ENCODE measurements around the gene SHROOM3. TPM values are rescaled to one million over a fixed set of nuclear protein-coding genes. Genes with fewer than 3 reads are reported as not detected.

SHROOM3 gene
- total RNA-seq, 2 experiments from 2014 or later = not detected

DNA sequence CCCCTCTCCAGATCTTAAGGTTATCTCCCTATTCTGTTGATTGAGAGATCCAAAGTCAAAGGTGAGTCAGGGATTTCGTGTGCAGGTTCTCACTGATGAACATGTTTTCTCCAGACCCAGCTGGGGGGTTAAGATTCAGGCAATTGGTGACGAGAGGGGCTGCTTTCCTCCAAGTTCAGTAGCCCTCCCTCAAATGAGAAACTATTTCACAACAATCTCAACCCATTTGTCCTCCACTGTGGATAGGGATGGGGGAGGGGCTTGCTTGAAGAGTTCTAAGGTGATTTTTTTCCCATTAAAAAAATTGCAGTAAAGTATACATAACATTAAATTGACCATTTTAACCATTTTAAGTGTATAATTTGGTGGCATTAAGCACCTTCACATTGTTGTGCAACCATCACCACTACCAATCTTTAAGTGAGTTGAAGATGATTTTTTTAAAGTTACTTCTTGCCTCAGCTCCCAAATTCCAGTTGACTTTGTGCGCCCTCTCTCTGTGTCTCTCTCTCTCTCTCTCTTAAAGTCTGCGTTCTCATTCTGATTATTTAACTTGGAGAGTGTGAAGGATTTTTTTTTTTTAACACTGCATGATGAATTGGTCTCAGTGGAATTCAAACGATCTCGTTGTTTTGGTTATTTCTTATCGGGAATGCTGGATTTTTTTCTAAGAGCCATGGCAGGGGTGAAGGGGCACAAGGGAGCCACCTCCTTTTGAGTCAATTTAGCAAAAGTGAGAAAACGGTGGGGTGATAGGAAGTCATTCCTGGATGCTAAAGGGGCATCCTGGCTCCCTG lies 175.9 kb downstream of the SHROOM3 start:
- CTCF ChIA-PET = no interaction called here
- no peak for TF ChIP-seq CTCF (IDR thresholded peaks at IDR 0.05)
- H3K9me3 ChIP-seq (ENCODE audit: control insufficient read depth in 1 of 2, insufficient read depth in 1 of 2, low read length in 2 of 2) = no peaks in the 10 kb centered on the region
- H3K4me1 ChIP-seq (ENCODE audit: insufficient read depth, low read length) = no peaks in the 10 kb centered on the region
- no peaks in the 10 kb centered on the region for H3K4me1 Mint-ChIP-seq (ENCODE audit: low read depth)
- H3K36me3 Mint-ChIP-seq (ENCODE audit: low read depth) = no peaks in the 10 kb centered on the region
- DNase-seq (no peak), ATAC-seq (ENCODE audit: poor library complexity) (no peak)
- no peaks in the 10 kb centered on the region for H3K27me3 ChIP-seq (ENCODE audit: control insufficient read depth in 1 of 2, insufficient read depth in 2 of 2, low read length in 2 of 2)
- intact Hi-C loops (cut with DNase I, micrococcal nuclease) = no loop called here
- no peak overlapping the region for H3K4me3 Mint-ChIP-seq
- H3K27me3 Mint-ChIP-seq = peaks cover 14% of the 10 kb centered on the region
- POLR2A ChIA-PET = no interaction called here
- H3K36me3 ChIP-seq (ENCODE audit: insufficient read depth, low read length) = no peaks in the 10 kb centered on the region
- no peak overlapping the region for H3K4me3 ChIP-seq (ENCODE audit: low read length)
- no peaks in the 10 kb centered on the region for H3K9me3 Mint-ChIP-seq
- no peak overlapping the region for H3K27ac ChIP-seq (ENCODE audit: low read depth in 1 of 2, low read length in 2 of 2)
- H3K27ac Mint-ChIP-seq = no peak overlapping the region

GRCh38 chr4:76611616-76612207 lies 176.7 kb downstream of the SHROOM3 start:
- CTCF ChIA-PET = no interaction called here
- intact Hi-C loops (cut with DNase I, micrococcal nuclease) = no loop called here
- no peaks in the 10 kb centered on the region for H3K4me1 Mint-ChIP-seq (ENCODE audit: low read depth)
- no peaks in the 10 kb centered on the region for H3K36me3 ChIP-seq (ENCODE audit: insufficient read depth, low read length)
- no peaks in the 10 kb centered on the region for H3K27me3 ChIP-seq (ENCODE audit: control insufficient read depth in 1 of 2, insufficient read depth in 2 of 2, low read length in 2 of 2)
- H3K27ac ChIP-seq (ENCODE audit: low read depth in 1 of 2, low read length in 2 of 2) = no peak overlapping the region
- no peaks in the 10 kb centered on the region for H3K36me3 Mint-ChIP-seq (ENCODE audit: low read depth)
- no peak overlapping the region for H3K4me3 Mint-ChIP-seq
- no peak overlapping the region for H3K4me3 ChIP-seq (ENCODE audit: low read length)
- DNase-seq = no peak
- H3K27ac Mint-ChIP-seq = no peak overlapping the region
- no peaks in the 10 kb centered on the region for H3K4me1 ChIP-seq (ENCODE audit: insufficient read depth, low read length)
- POLR2A ChIA-PET = no interaction called here
- no peaks in the 10 kb centered on the region for H3K9me3 Mint-ChIP-seq
- H3K9me3 ChIP-seq (ENCODE audit: control insufficient read depth in 1 of 2, insufficient read depth in 1 of 2, low read length in 2 of 2) = no peaks in the 10 kb centered on the region
- no peak for TF ChIP-seq CTCF (IDR thresholded peaks at IDR 0.05)
- peaks cover 14% of the 10 kb centered on the region for H3K27me3 Mint-ChIP-seq
- no peak for ATAC-seq (ENCODE audit: poor library complexity)

- POLR2A ChIA-PET = no interaction called here
- Histone ChIP-seq H3K36me3 (ENCODE audit: insufficient read depth, low read length) (no peaks in the 10 kb centered on the region), H3K27me3 (ENCODE audit: control insufficient read depth in 1 of 2, insufficient read depth in 2 of 2, low read length in 2 of 2) (no peaks in the 10 kb centered on the region), H3K27ac (ENCODE audit: low read depth in 1 of 2, low read length in 2 of 2) (no peak overlapping the region), H3K4me3 (ENCODE audit: low read length) (no peak overlapping the region), H3K9me3 (ENCODE audit: control insufficient read depth in 1 of 2, insufficient read depth in 1 of 2, low read length in 2 of 2) (no peaks in the 10 kb centered on the region), H3K4me1 (ENCODE audit: insufficient read depth, low read length) (no peaks in the 10 kb centered on the region)
- H3K4me1 Mint-ChIP-seq (ENCODE audit: low read depth) = no peaks in the 10 kb centered on the region
- CTCF ChIA-PET = no interaction called here
- H3K36me3 Mint-ChIP-seq (ENCODE audit: low read depth) = no peaks in the 10 kb centered on the region
- no peak overlapping the region for H3K4me3 Mint-ChIP-seq
- no peaks in the 10 kb centered on the region for H3K9me3 Mint-ChIP-seq
- no peak for TF ChIP-seq CTCF (IDR thresholded peaks at IDR 0.05)
- intact Hi-C loops (cut with DNase I, micrococcal nuclease) = no loop called here
- ATAC-seq (ENCODE audit: poor library complexity) = no peak
- DNase-seq = no peak
- H3K27ac Mint-ChIP-seq = no peak overlapping the region
- peaks cover 18% of the 10 kb centered on the region for H3K27me3 Mint-ChIP-seq
Observed at GRCh38 chr4:76614589-76614988, 179.6 kb downstream of the SHROOM3 start.
